HepG2 (cell line): Measurements from ENCODE around the gene NAPEPLD. TPM values are rescaled to one million over a fixed set of nuclear protein-coding genes. Genes with fewer than 3 reads are reported as not detected.

Experiments
- ATAC-seq: fragments of 200-7000 bp; cut with Tn5 transposase; 3 replicates; pipeline ENCODE4 v1.9.1; 2020; ENCODE audit warnings: mild to moderate bottlenecking, moderate library complexity
- BruUV-seq: library from RNA; stranded (reverse); fragments of 400-500 nt; replicated peaks from 2 replicates; lab custom pipeline; 2021; lab: Mats Ljungman, UMichigan
- CTCF ChIA-PET: fragments of 300-600 bp; formaldehyde crosslinking; extraction: SDS; loops from one replicate; lab custom pipeline; 2021; ENCODE audit warnings: low total read pairs, inconsistent platforms, low intra/inter-chr PET ratio; lab: Yijun Ruan, JAX
- POLR2A ChIA-PET: fragments of 350-600 bp; sonication (Branson Sonifier 250); formaldehyde crosslinking; loops from one replicate; lab custom pipeline; 2020; ENCODE audit warnings: antibody characterized with exemption, inconsistent platforms; lab: Yijun Ruan, JAX
- DNase-seq: peaks from one replicate; pipeline ENCODE4 v3.0.0-alpha.2; 2015; ENCODE audit warnings: low spot score
- FAIRE-seq: peaks from 3 replicates; lab custom pipeline; 2011; peaks lifted over from hg19 to GRCh38; lab: Jason Lieb, UNC
- H2AFZ ChIP-seq: one replicate; pipeline ENCODE4 v1.6.1; 2011; ENCODE audit warnings: low read length, inconsistent platforms
- H3K27ac ChIP-seq: fragments of 300-600 bp; 3 replicates; pipeline ENCODE4 v1.8.0; 2011; ENCODE audit warnings: mixed run types, mild to moderate bottlenecking, mixed read lengths, low read length, inconsistent platforms; ENCODE audit not compliant: insufficient read depth; ENCODE audit errors: extremely low read length
- H3K27me3 ChIP-seq, 2 experiments: fragments of 200-600 bp in 1 of 2; 2 replicates in 1 of 2; 3 replicates in 1 of 2; pipeline versions ENCODE4 v1.6.0 to v1.8.0; 2011; ENCODE audit warnings: low read length in 2 of 2, mild to moderate bottlenecking in 2 of 2, moderate library complexity in 2 of 2, inconsistent platforms in 1 of 2; ENCODE audit not compliant: insufficient read depth in 2 of 2, control insufficient read depth in 1 of 2
- H3K36me3 ChIP-seq, 2 experiments: fragments of 200-600 bp in 1 of 2; replicated peaks in 1 of 2; 2 replicates in 1 of 2; 3 replicates in 1 of 2; pipeline versions ENCODE4 v1.5.1 to v1.8.0; 2011; ENCODE audit warnings: low read length in 2 of 2, inconsistent platforms in 1 of 2; ENCODE audit not compliant: insufficient read depth in 2 of 2, control insufficient read depth in 1 of 2
- H3K4me1 ChIP-seq: 2 replicates; pipeline ENCODE4 v1.5.1; 2012; ENCODE audit warnings: low read length, inconsistent platforms; ENCODE audit not compliant: insufficient read depth
- H3K4me2 ChIP-seq: 2 replicates; pipeline ENCODE4 v1.6.0; 2011; ENCODE audit warnings: low read depth, low read length, inconsistent platforms
- H3K4me3 ChIP-seq, 3 experiments: fragments of 200-600 bp in 1 of 3; sonication (generic), shearing (Covaris generic) in 1 of 3; replicated peaks in 1 of 3; 2 replicates each; pipeline ENCODE4 v1.5.1; 2011 to 2016; ENCODE audit warnings: low read length in 3 of 3, inconsistent platforms in 2 of 3, low read depth in 2 of 3, mild to moderate bottlenecking in 2 of 3, control low read depth in 1 of 3, mixed read lengths in 1 of 3; ENCODE audit not compliant: insufficient read depth in 1 of 3
- H3K79me2 ChIP-seq: one replicate; pipeline ENCODE4 v1.6.1; 2011; ENCODE audit warnings: low read length, inconsistent platforms; ENCODE audit not compliant: insufficient read depth
- H3K9ac ChIP-seq: 2 replicates; pipeline ENCODE4 v1.6.0; 2011; ENCODE audit warnings: mild to moderate bottlenecking, low read depth, low read length, inconsistent platforms; ENCODE audit not compliant: insufficient read depth
- H3K9me3 ChIP-seq: 2 replicates; pipeline ENCODE4 v1.5.1; 2012; ENCODE audit warnings: mild to moderate bottlenecking, low read length
- H4K20me1 ChIP-seq: 2 replicates; pipeline ENCODE4 v1.6.0; 2011; ENCODE audit warnings: inconsistent platforms, mild to moderate bottlenecking, low read length, moderate library complexity; ENCODE audit not compliant: insufficient read depth
- CAMTA2 ChIP-seq: sonication (generic); formaldehyde crosslinking; IDR thresholded peaks from 2 replicates; pipeline ENCODE4 v1.4.0; 2020; ENCODE audit warnings: mild to moderate bottlenecking, missing genetic modification reagents, borderline replicate concordance
- EZH2 ChIP-seq: conservative IDR thresholded peaks from 2 replicates; pipeline ENCODE4 v1.6.1; 2012; ENCODE audit warnings: mild to moderate bottlenecking, low read depth, low read length, moderate library complexity
- FOXO4 ChIP-seq: sonication (generic); formaldehyde crosslinking; conservative IDR thresholded peaks from 2 replicates; pipeline ENCODE4 v1.8.1; 2023; ENCODE audit warnings: missing genetic modification reagents
- SP4 ChIP-seq: sonication (generic); formaldehyde crosslinking; IDR thresholded peaks from 2 replicates; pipeline ENCODE4 v1.8.1; 2023; ENCODE audit warnings: mild to moderate bottlenecking, missing genetic modification reagents
- TP53 ChIP-seq: sonication (generic); formaldehyde crosslinking; conservative IDR thresholded peaks from 2 replicates; pipeline ENCODE4 v1.4.0; 2020; ENCODE audit warnings: missing genetic modification reagents
- ZNF101 ChIP-seq: sonication (generic); formaldehyde crosslinking; IDR thresholded peaks from 2 replicates; pipeline ENCODE4 v1.4.0; 2020; ENCODE audit warnings: mild to moderate bottlenecking, low read depth, missing genetic modification reagents, borderline replicate concordance
- ZNF136 ChIP-seq: sonication (generic); formaldehyde crosslinking; IDR thresholded peaks from 2 replicates; pipeline ENCODE4 v1.8.1; 2022; ENCODE audit warnings: low read depth, mild to moderate bottlenecking, moderate library complexity, missing genetic modification reagents
- ZNF17 ChIP-seq: sonication (generic); formaldehyde crosslinking; IDR thresholded peaks from 2 replicates; pipeline ENCODE4 v1.5.0; 2020; ENCODE audit warnings: mild to moderate bottlenecking, missing genetic modification reagents
- ZNF879 ChIP-seq: sonication (generic); formaldehyde crosslinking; IDR thresholded peaks from 2 replicates; pipeline ENCODE4 v1.8.1; 2023; ENCODE audit warnings: missing genetic modification reagents
- in situ Hi-C: cut with HindIII; loops from 2 replicates; pipeline ENCODE4 v1.10.0; 2017; ENCODE audit warnings: low pct_unique_long_range_greater_than_20kb; ENCODE audit not compliant: extremely low pct_ligation_motif_present
- intact Hi-C: fragments of 100-400 bp; cut with micrococcal nuclease; formaldehyde crosslinking; loops from one replicate; pipeline ENCODE4 v1.10.0; 2022; ENCODE audit not compliant: unreplicated experiment
- polyA plus RNA-seq, 8 experiments: library from polyadenylated mRNA; depleted of rRNA in 3 of 8; stranded (reverse) in 7 of 8; unstranded in 1 of 8; fragments of >200 nt; fragmentation: Illumina TruSeq in 4 of 8; extraction: Trizol in 4 of 8; gene quantifications; 2 replicates each; pipeline versions ENCODE4 v1.2.1 to v1.2.3, GENCODE V29; 2011 to 2016; ENCODE audit warnings: low read depth in 4 of 8, missing spikeins in 1 of 8, mixed read lengths in 1 of 8; ENCODE audit not compliant: insufficient read depth in 1 of 8
- total RNA-seq, 5 experiments: library from RNA; depleted of rRNA; stranded (reverse); fragments of >200 nt; fragmentation: Illumina TruSeq; extraction: Trizol; gene quantifications; 2 replicates each; pipeline ENCODE4 v1.2.3, GENCODE V29; 2016; ENCODE audit warnings: low read depth in 1 of 5

Gene NAPEPLD
- total and polyA plus RNA-seq, 2 of the 13 experiments (the other 11 are each of a cell fraction or from before 2014, with no cell fraction given), result 3.4 to 5.6 TPM

GRCh38 chr7:103150192-103150591 lies 1.3 kb upstream of the NAPEPLD start:
- H3K4me2 ChIP-seq, result peak overlapping the region; percentile 75; the same call in 1 of the 2 replicates
- H3K27me3 ChIP-seq, result no peaks in the 10 kb centered on the region
- intact Hi-C loops (no loop called here), in situ Hi-C loops (no loop called here)
- H3K27ac ChIP-seq, result peak overlapping the region; percentile 90
- H4K20me1 ChIP-seq, result no peaks in the 10 kb centered on the region
- FAIRE-seq (peak; percentile 34), DNase-seq (peak; percentile 33), ATAC-seq (no peak; the same call in 2 of the 3 replicates)
- H3K9me3 ChIP-seq, result no peaks in the 10 kb centered on the region
- ChIA-PET CTCF (no interaction called here), POLR2A (interaction anchor here (0.7 to 0.9 kb wide), 2 partner anchors 43 to 335 kb away, joined by 3 read pairs; no protein-coding TSS in a partner anchor)
- H3K36me3 ChIP-seq, result no peaks in the 10 kb centered on the region
- TF ChIP-seq SP4 (CRISPR knock-in tag), result no peak
- TF ChIP-seq CAMTA2 (CRISPR knock-in tag), result no peak
- no peak for TF ChIP-seq ZNF101 (CRISPR knock-in tag)
- no peak for TF ChIP-seq ZNF879 (CRISPR knock-in tag)
- TF ChIP-seq TP53, result no peak
- TF ChIP-seq ZNF17, result no peak
- no peak for TF ChIP-seq ZNF136 (CRISPR knock-in tag)
- TF ChIP-seq FOXO4 (CRISPR knock-in tag), result no peak
- TF ChIP-seq EZH2, result no peak
- H3K4me3 ChIP-seq, result no peak overlapping the region
- H2AFZ ChIP-seq, result no peak overlapping the region
- no TSS peak for BruUV-seq
- no peak overlapping the region for H3K9ac ChIP-seq
- peaks cover 27% of the 10 kb centered on the region for H3K79me2 ChIP-seq
- peaks cover 71% of the 10 kb centered on the region for H3K4me1 ChIP-seq
